K562 (cell line): ENCODE results near the gene TMEM129. TPM values are rescaled to one million over a fixed set of nuclear protein-coding genes. Genes with fewer than 3 reads are reported as not detected.

Source experiments
- CBFA2T3 ChIP-seq: fragments of 450-650 bp; IDR thresholded peaks from 2 replicates; pipeline ENCODE4 v1.6.1; 2017
- E2F1 ChIP-seq: sonication (generic); formaldehyde crosslinking; IDR thresholded peaks from 2 replicates; pipeline ENCODE4 v1.8.1; 2023; ENCODE audit warnings: mild to moderate bottlenecking, missing genetic modification reagents, moderate library complexity
- ELF4 ChIP-seq: fragments of 450-650 bp; formaldehyde crosslinking; IDR thresholded peaks from 2 replicates; pipeline ENCODE4 v1.4.0; 2022; ENCODE audit warnings: missing genetic modification characterization
- HINFP ChIP-seq: fragments of 450-650 bp; conservative IDR thresholded peaks from 2 replicates; pipeline ENCODE4 v1.6.1; 2016; ENCODE audit warnings: missing genetic modification characterization, low read depth, mild to moderate bottlenecking, control low read depth, missing compliant biosample characterization
- KDM4B ChIP-seq, 2 experiments: fragments of 450-650 bp in 1 of 2; sonication (generic) in 1 of 2; IDR thresholded peaks; 2 replicates each; pipeline ENCODE4 v1.6.1; 2016 to 2017; ENCODE audit warnings: borderline replicate concordance in 2 of 2, antibody characterized with exemption in 1 of 2, low read depth in 1 of 2, mild to moderate bottlenecking in 1 of 2
- NKRF ChIP-seq: fragments of 450-650 bp; IDR thresholded peaks from 2 replicates; pipeline ENCODE4 v1.6.1; 2016; ENCODE audit warnings: borderline replicate concordance
- RAD21 ChIP-seq, 2 experiments: fragments of 250-450 bp in 1 of 2; fragments of 450-650 bp in 1 of 2; sonication (Bioruptor Pico) in 1 of 2; formaldehyde crosslinking in 1 of 2; IDR thresholded peaks in 1 of 2; conservative IDR thresholded peaks in 1 of 2; 2 replicates each; pipeline versions ENCODE4 v1.4.0 to v1.8.0; 2020 to 2022; ENCODE audit warnings: mild to moderate bottlenecking in 2 of 2, moderate library complexity in 1 of 2
- THRB ChIP-seq: fragments of 450-650 bp; formaldehyde crosslinking; conservative IDR thresholded peaks from 2 replicates; pipeline ENCODE4 v1.4.0; 2022; ENCODE audit warnings: mild to moderate bottlenecking, missing genetic modification characterization
- TSC22D4 ChIP-seq: fragments of 450-650 bp; IDR thresholded peaks from 2 replicates; pipeline ENCODE4 v1.6.1; 2016; ENCODE audit warnings: missing genetic modification characterization, missing biosample characterization, control low read depth
- ZBTB2 ChIP-seq: fragments of 450-650 bp; IDR thresholded peaks from 2 replicates; pipeline ENCODE4 v1.6.1; 2016; ENCODE audit warnings: antibody characterized with exemption
- ZFP30 ChIP-seq: fragments of 250-450 bp; sonication (Bioruptor Pico); IDR thresholded peaks from 2 replicates; pipeline ENCODE4 v1.8.0; 2022; ENCODE audit warnings: moderate library complexity, mild to moderate bottlenecking, inconsistent platforms, borderline replicate concordance
- ZFP36 ChIP-seq: fragments of 150-350 bp; IDR thresholded peaks from 2 replicates; pipeline ENCODE4 v1.6.1; 2018; ENCODE audit warnings: low read length, low read depth; ENCODE audit not compliant: partially characterized antibody
- ZNF133 ChIP-seq: fragments of 250-450 bp; sonication (Bioruptor Pico); IDR thresholded peaks from 2 replicates; pipeline ENCODE4 v1.4.0; 2020; ENCODE audit warnings: mild to moderate bottlenecking
- ZNF277 ChIP-seq: fragments of 250-450 bp; sonication (Bioruptor Pico); IDR thresholded peaks from 2 replicates; pipeline ENCODE4 v1.8.0; 2022; ENCODE audit warnings: inconsistent platforms, mild to moderate bottlenecking, moderate library complexity, borderline replicate concordance
- polyA plus RNA-seq, 8 experiments: library from polyadenylated mRNA; depleted of rRNA in 4 of 8; stranded (reverse) in 5 of 8; unstranded in 3 of 8; fragments of >200 nt; fragmentation: Nextera tagmentation in 2 of 8; fragmentation: Illumina TruSeq in 1 of 8; extraction: Ambion mirVana in 2 of 8; extraction: Trizol in 1 of 8; gene quantifications; 2 replicates each; pipeline versions ENCODE4 v1.2.1 to v1.2.3, GENCODE V29; 2011 to 2014; ENCODE audit warnings: inconsistent platforms in 1 of 8, missing spikeins in 1 of 8
- total RNA-seq, 7 experiments: library from RNA; depleted of rRNA in 6 of 7; stranded (reverse); fragments of >200 nt in 6 of 7; fragmentation: Illumina TruSeq in 2 of 7; extraction: Trizol in 2 of 7; gene quantifications; 2 replicates each; pipeline versions ENCODE4 v1.2.1 to v1.2.3, GENCODE V29; 2011 to 2021; ENCODE audit warnings: low replicate concordance in 1 of 7

TMEM129 gene
- total and polyA plus RNA-seq, 9 of the 15 experiments (the other 6 are each of a cell fraction or from before 2014, with no cell fraction given): 0.34 to 47.2 (median 18.8) TPM

GRCh38 chr4:1712216-1713002 is 8.7 kb downstream of the TMEM129 start, which contains the start of gene SLBP (continued):
- TF ChIP-seq ZBTB2: peak; percentile 49; the same call in 1 of the 2 replicates
- peak; percentile 98 for TF ChIP-seq NKRF
- TF ChIP-seq THRB (CRISPR knock-in tag): no peak
- no peak for TF ChIP-seq HINFP (tag)
- no peak for TF ChIP-seq ZFP36
- no peak for TF ChIP-seq CBFA2T3
- TF ChIP-seq ZNF277: no peak
- TF ChIP-seq RAD21 (CRISPR knock-in tag; conservative IDR thresholded peaks at IDR 0.05 in 1 of 2, IDR thresholded peaks at IDR 0.05 in 1 of 2): no peak
- TF ChIP-seq KDM4B (IDR thresholded peaks at IDR 0.05; ENCODE audit: borderline replicate concordance in 2 of 2, low read depth in 1 of 2): peak in 1 of 2 experiments; percentile 68; a peak in 1 of 4 replicates
- peak; percentile 97 for TF ChIP-seq ELF4 (CRISPR knock-in tag)
- TF ChIP-seq ZFP30 (CRISPR knock-in tag): no peak
- TF ChIP-seq ZNF133 (CRISPR knock-in tag): no peak
- no peak for TF ChIP-seq TSC22D4 (tag)
- TF ChIP-seq E2F1: peak; percentile 100
